Right atrium auricular region (tissue), 2 donors: ENCODE data around the gene SERPINB13. TPM values are rescaled to one million over a fixed set of nuclear protein-coding genes. Genes with fewer than 3 reads are reported as not detected.

ENCODE experiments used
- DNase-seq: peaks from one replicate; pipeline ENCODE4 v3.0.0-alpha.2; 2019; ENCODE audit warnings: low spot score
- H3K27ac ChIP-seq, 2 donors: fragments of 200-600 bp; sonication (generic); 1 replicate in 1 of 2; 2 replicates in 1 of 2; pipeline ENCODE4 v1.5.1; 2016 to 2019
- H3K27me3 ChIP-seq, 2 donors: fragments of 200-600 bp; sonication (generic); one replicate each; pipeline versions ENCODE4 v1.5.1 to v1.6.0; 2017 to 2019
- H3K36me3 ChIP-seq: fragments of 200-600 bp; sonication (generic); one replicate; pipeline ENCODE4 v1.5.1; 2016
- H3K4me1 ChIP-seq, 2 donors: fragments of 200-600 bp; sonication (generic); one replicate each; pipeline versions ENCODE4 v1.5.1 to v1.6.0; 2017 to 2019
- H3K4me3 ChIP-seq, 2 donors: fragments of 200-600 bp; sonication (generic); 1 replicate in 1 of 2; 2 replicates in 1 of 2; pipeline ENCODE4 v1.5.1; 2017 to 2019; ENCODE audit warnings: mild to moderate bottlenecking in 1 of 2, moderate library complexity in 1 of 2
- H3K9me3 ChIP-seq, 2 donors: fragments of 200-600 bp; sonication (generic); one replicate each; pipeline ENCODE4 v1.5.1; 2019
- total RNA-seq, 2 donors: library from RNA; depleted of rRNA; stranded (reverse); fragments of >200 nt; gene quantifications; one replicate each; pipeline ENCODE4 v1.1.0, GENCODE V29; 2016
- TF ChIP-seq, protein P1 (sequence below), 2 donors: fragments of 200-600 bp; sonication (generic); IDR thresholded peaks; one replicate each; pipeline ENCODE4 v1.5.1; 2019; ENCODE audit warnings: antibody characterized with exemption in 2 of 2

The SERPINB13 gene
- total RNA-seq, 2 donors from 2014 or later = not detected

DNA sequence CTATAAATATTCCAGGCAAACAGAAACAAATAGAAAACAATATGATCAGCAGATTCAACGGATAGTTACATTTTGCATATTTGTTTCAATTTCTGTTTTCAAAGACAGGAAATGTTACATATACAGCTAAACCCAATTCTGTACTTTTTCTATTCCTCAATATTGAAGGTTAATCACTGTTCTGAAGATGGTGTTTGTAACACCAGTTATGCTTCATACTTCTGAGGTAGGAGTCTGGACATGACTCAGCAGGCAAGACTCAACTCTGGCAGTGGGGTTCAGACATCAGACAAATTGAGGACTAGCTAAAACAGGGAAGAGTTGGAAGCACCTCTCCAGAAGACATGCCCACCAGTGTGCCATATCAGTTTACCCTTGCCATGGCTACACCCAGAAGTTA lies 16.6 kb downstream of the SERPINB13 start:
- Histone ChIP-seq H3K9me3 (no peaks in the 10 kb centered on the region), H3K27me3 (no peaks in the 10 kb centered on the region), H3K4me1 (no peaks in the 10 kb centered on the region), H3K4me3 (no peak overlapping the region), H3K27ac (no peak overlapping the region), H3K36me3 (no peaks in the 10 kb centered on the region)
- DNase-seq = no peak
- TF ChIP-seq, protein P1, sequence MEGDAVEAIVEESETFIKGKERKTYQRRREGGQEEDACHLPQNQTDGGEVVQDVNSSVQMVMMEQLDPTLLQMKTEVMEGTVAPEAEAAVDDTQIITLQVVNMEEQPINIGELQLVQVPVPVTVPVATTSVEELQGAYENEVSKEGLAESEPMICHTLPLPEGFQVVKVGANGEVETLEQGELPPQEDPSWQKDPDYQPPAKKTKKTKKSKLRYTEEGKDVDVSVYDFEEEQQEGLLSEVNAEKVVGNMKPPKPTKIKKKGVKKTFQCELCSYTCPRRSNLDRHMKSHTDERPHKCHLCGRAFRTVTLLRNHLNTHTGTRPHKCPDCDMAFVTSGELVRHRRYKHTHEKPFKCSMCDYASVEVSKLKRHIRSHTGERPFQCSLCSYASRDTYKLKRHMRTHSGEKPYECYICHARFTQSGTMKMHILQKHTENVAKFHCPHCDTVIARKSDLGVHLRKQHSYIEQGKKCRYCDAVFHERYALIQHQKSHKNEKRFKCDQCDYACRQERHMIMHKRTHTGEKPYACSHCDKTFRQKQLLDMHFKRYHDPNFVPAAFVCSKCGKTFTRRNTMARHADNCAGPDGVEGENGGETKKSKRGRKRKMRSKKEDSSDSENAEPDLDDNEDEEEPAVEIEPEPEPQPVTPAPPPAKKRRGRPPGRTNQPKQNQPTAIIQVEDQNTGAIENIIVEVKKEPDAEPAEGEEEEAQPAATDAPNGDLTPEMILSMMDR (IDR thresholded peaks at IDR 0.05) = no peak

DNA sequence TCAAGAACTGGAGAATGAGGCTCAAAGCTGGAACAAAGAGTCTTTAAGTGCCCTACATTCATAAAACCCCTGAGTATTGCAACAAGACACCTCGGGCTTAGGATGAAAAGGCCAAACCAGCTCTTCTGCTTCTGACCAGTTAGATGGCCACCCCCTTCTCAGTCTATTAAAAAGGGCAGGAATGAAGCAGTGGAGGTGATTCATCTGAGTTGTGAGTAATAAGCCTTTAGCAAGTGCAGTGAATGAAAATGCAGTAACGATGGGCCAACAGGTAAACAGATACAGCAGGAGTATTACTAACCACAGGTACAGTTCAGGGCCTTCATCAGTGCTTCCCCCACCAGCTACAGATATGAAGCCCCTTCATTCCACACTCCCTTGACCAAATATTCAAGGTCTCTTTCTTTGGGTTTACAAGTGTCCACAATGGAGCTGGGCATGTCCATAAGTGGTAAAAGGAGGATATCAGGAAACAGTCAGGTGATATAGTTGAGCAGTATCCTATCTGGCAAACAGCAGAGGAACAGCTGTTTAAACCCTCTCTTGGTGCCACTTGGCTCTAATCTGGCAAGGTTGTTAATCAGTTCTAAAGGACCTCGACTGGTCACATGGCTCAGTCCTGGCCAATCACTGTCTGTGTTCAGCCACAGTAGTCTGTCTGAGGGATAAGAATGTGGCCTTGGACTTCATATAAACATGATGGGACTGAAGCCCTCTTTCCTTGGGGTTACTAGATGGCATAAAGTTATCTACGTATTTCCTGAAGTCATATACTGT lies 17.8 kb downstream of the SERPINB13 start:
- TF ChIP-seq, protein P1 (IDR thresholded peaks at IDR 0.05) = no peak
- no peak for DNase-seq
- Histone ChIP-seq H3K4me3 (no peak overlapping the region), H3K36me3 (no peaks in the 10 kb centered on the region), H3K27ac (no peak overlapping the region), H3K9me3 (no peaks in the 10 kb centered on the region), H3K27me3 (no peaks in the 10 kb centered on the region), H3K4me1 (no peaks in the 10 kb centered on the region)

DNA sequence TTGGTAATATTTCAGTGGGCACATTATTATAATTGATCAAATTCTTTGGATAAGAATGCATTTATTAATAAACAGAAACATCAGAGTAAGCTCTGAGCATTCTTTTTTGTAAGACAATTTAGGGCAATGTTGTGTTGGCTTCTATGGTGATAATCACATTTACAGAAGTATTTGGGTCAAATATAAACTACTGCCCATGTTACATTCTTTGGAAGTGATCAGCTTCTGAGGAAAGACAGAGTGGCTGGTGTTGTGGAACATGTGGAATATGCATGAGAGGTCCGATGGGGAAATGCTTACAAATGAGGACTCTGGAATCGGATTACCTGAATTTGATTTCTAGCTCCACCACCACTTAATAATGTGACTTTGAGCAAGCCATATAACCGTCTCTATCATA lies 19.4 kb downstream of the SERPINB13 start:
- H3K4me1 ChIP-seq = no peaks in the 10 kb centered on the region
- TF ChIP-seq, protein P1 (IDR thresholded peaks at IDR 0.05) = no peak
- H3K27ac ChIP-seq = no peak overlapping the region
- no peaks in the 10 kb centered on the region for H3K9me3 ChIP-seq
- DNase-seq = no peak
- H3K27me3 ChIP-seq = no peaks in the 10 kb centered on the region
- H3K36me3 ChIP-seq = no peaks in the 10 kb centered on the region
- no peak overlapping the region for H3K4me3 ChIP-seq

DNA sequence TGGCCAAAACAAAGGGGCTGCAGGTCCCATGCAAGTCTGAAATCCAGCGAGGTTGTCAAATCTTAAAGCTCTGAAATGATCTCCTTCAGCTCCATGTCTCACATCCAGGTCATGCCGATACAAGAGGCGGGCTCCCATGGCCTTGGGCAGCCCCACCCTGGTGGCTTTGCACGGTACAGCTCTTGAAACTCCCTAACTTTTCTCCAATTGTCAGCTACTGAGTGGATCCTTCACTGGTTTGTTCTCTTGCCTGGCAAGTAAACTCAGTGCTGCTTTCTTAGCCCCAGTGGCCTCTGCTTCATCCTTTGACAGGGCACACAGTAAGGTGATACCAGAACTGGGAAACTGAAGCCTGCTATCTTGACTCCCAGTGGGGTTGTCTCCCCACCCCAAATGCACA lies 26.3 kb downstream of the SERPINB13 start:
- no peak overlapping the region for H3K27ac ChIP-seq
- no peaks in the 10 kb centered on the region for H3K36me3 ChIP-seq
- H3K27me3 ChIP-seq = no peaks in the 10 kb centered on the region
- TF ChIP-seq, protein P1 (IDR thresholded peaks at IDR 0.05) = no peak
- H3K4me3 ChIP-seq = no peak overlapping the region
- H3K9me3 ChIP-seq = no peaks in the 10 kb centered on the region
- no peaks in the 10 kb centered on the region for H3K4me1 ChIP-seq
- DNase-seq = no peak

DNA sequence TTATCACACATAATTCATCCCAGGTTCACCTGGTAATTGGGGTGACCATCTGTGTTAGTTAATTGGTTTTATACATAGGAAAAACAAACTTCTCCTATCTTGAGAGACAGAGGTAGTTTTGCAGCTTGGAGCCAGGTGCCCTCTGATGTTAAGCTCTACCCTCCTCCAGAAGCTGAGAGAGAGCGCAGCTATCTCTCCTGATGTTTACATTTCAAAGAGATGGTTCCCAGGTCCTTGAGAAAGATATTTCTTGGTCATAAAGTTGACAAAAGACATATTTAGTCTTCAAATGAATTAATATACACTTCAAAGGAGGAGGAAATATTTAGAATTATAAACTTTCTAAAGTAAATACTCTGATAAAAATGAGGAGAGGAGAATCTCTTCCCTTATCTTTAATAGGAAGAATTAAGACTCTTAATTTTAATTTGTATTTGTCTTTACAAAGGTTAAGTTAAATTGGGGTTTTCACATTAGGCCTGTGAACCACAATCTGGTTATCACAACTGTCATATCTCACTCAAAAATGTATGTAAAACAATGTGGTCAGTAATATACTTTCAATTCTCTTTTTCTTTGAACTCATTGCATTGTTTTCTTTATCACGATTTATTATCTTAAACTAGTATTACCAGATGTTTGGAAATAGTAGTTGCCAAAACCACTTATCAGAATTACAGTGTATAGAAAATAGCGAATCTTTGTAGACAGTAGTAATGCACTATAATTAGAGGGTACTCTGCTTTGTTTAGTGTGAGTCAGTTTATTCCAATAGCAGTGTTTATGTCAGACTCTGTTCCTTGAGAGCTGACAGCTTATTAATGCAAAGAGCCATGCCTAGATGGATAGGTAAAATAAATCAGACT lies 30.1 kb downstream of the SERPINB13 start:
- H3K27me3 ChIP-seq = no peaks in the 10 kb centered on the region
- H3K4me3 ChIP-seq = no peak overlapping the region
- DNase-seq = no peak
- no peaks in the 10 kb centered on the region for H3K4me1 ChIP-seq
- peaks cover 0 to 9% of the 10 kb centered on the region in 2 donors for H3K9me3 ChIP-seq
- TF ChIP-seq, protein P1 (IDR thresholded peaks at IDR 0.05) = no peak
- no peaks in the 10 kb centered on the region for H3K36me3 ChIP-seq
- H3K27ac ChIP-seq = no peak overlapping the region
